ENCODE results near the gene PPP1R3F. TPM values are rescaled to one million over a fixed set of nuclear protein-coding genes. Genes with fewer than 3 reads are reported as not detected.

PPP1R3F gene
- total and polyA plus RNA-seq, 12 donors: 2.6 to 11.6 (median 6.1) TPM

GRCh38 chrX:49244207-49244606 is 25.4 kb upstream of the PPP1R3F start:
- no peaks in the 10 kb centered on the region for H3K9me3 ChIP-seq (replicated peaks in 1 of 3)
- peaks cover 0 to 19% of the 10 kb centered on the region in 2 donors for H3K36me3 ChIP-seq (replicated peaks in 1 of 2)
- no peak for TF ChIP-seq POLR2A (IDR thresholded peaks at IDR 0.05)
- no peak for TF ChIP-seq CTCF (IDR thresholded peaks at IDR 0.05)
- WGBS, 4 donors: 80 to 97% (median 92%) methylated on average over 2 of the region's 2 CpGs
- no peaks in the 10 kb centered on the region for H3K4me1 ChIP-seq (replicated peaks in 1 of 2)
- H3K4me3 ChIP-seq: no peak overlapping the region
- intact Hi-C loops (cut with DNase I): no loop called here
- no peak for DNase-seq
- H3K27ac ChIP-seq: no peak overlapping the region
- H3K27me3 ChIP-seq: no peaks in the 10 kb centered on the region

- Histone ChIP-seq H3K27me3 (no peaks in the 10 kb centered on the region), H3K27ac (no peak overlapping the region), H3K36me3 (replicated peaks in 1 of 2) (peaks cover 0 to 19% of the 10 kb centered on the region in 2 donors), H3K9me3 (replicated peaks in 1 of 3) (no peaks in the 10 kb centered on the region), H3K4me3 (no peak overlapping the region), H3K4me1 (replicated peaks in 1 of 2) (no peaks in the 10 kb centered on the region)
- DNase-seq: no peak
- no peak for TF ChIP-seq POLR2A (IDR thresholded peaks at IDR 0.05)
- TF ChIP-seq CTCF (IDR thresholded peaks at IDR 0.05): no peak
- intact Hi-C loops (cut with DNase I): no loop called here
- 89 to 92% (median 90%) methylated on average over 1 to 10 of the region's 10 CpGs; no CpG with 5 or more reads in 1 of the 4 donors for WGBS, 4 donors
Measured at GRCh38 chrX:49246541-49246940, 23.1 kb upstream of the PPP1R3F start.

- Histone ChIP-seq H3K36me3 (replicated peaks in 1 of 2) (peaks cover 0 to 19% of the 10 kb centered on the region in 2 donors), H3K9me3 (replicated peaks in 1 of 3) (no peaks in the 10 kb centered on the region), H3K27ac (no peak overlapping the region), H3K27me3 (no peaks in the 10 kb centered on the region), H3K4me1 (replicated peaks in 1 of 2) (no peaks in the 10 kb centered on the region), H3K4me3 (no peak overlapping the region)
- 83 to 92% (median 84%) methylated on average over 8 to 11 of the region's 11 CpGs; no CpG with 5 or more reads in 1 of the 4 donors for WGBS, 4 donors
- intact Hi-C loops (cut with DNase I): no loop called here
- DNase-seq: no peak
- no peak for TF ChIP-seq CTCF (IDR thresholded peaks at IDR 0.05)
- TF ChIP-seq POLR2A (IDR thresholded peaks at IDR 0.05): no peak
Measured at GRCh38 chrX:49247346-49247745, 22.2 kb upstream of the PPP1R3F start.

- Histone ChIP-seq H3K36me3 (replicated peaks in 1 of 2) (peaks cover 0 to 18% of the 10 kb centered on the region in 2 donors), H3K27me3 (no peaks in the 10 kb centered on the region), H3K27ac (no peak overlapping the region), H3K9me3 (replicated peaks in 1 of 3) (no peaks in the 10 kb centered on the region), H3K4me3 (no peak overlapping the region), H3K4me1 (replicated peaks in 1 of 2) (no peaks in the 10 kb centered on the region)
- intact Hi-C loops (cut with DNase I): no loop called here
- TF ChIP-seq CTCF (IDR thresholded peaks at IDR 0.05) (no peak), POLR2A (IDR thresholded peaks at IDR 0.05) (no peak)
- WGBS, 4 donors: 81 to 84% (median 83%) methylated on average over 5 to 28 of the region's 28 CpGs; no CpG with 5 or more reads in 1 of the 4 donors
- no peak for DNase-seq
Measured at GRCh38 chrX:49247916-49248811, 21.4 kb upstream of the PPP1R3F start.
